H1 (cell line): Measurements from ENCODE around the gene CEP290. TPM values are rescaled to one million over a fixed set of nuclear protein-coding genes. Genes with fewer than 3 reads are reported as not detected.

ENCODE experiments used
- ASH2L ChIP-seq: fragments of 200-600, 300-600 bp; sonication (generic); IDR thresholded peaks from one replicate; pipeline ENCODE4 v1.7.1; 2017; ENCODE audit warnings: low read length
- ATF2 ChIP-seq: IDR thresholded peaks from 2 replicates; pipeline ENCODE4 v1.6.1; 2012; ENCODE audit warnings: low read length, inconsistent platforms
- CHD7 ChIP-seq: fragments of 300-600 bp; sonication (generic); IDR thresholded peaks from 2 replicates; pipeline ENCODE4 v1.7.1; 2012; ENCODE audit warnings: low read length, moderate library complexity, mild to moderate bottlenecking, inconsistent platforms; ENCODE audit not compliant: insufficient replicate concordance
- E2F6 ChIP-seq: IDR thresholded peaks from 2 replicates; pipeline ENCODE4 v1.6.1; 2012; ENCODE audit warnings: inconsistent platforms
- EP300 ChIP-seq, 2 experiments: IDR thresholded peaks; 1 replicate in 1 of 2; 2 replicates in 1 of 2; pipeline ENCODE4 v1.6.1; 2011 to 2012; ENCODE audit warnings: low read depth in 2 of 2, low read length in 2 of 2, mild to moderate bottlenecking in 2 of 2, borderline replicate concordance in 1 of 2, inconsistent platforms in 1 of 2, moderate library complexity in 1 of 2
- POLR2AphosphoS5 ChIP-seq: IDR thresholded peaks from 2 replicates; pipeline ENCODE4 v1.6.1; 2011; ENCODE audit warnings: low read depth, low read length
- SIRT6 ChIP-seq: IDR thresholded peaks from one replicate; pipeline ENCODE4 v1.7.1; 2012; ENCODE audit warnings: low read length, inconsistent platforms
- SUZ12 ChIP-seq: fragments of 200-600 bp; sonication (generic); IDR thresholded peaks from 2 replicates; pipeline ENCODE4 v1.6.1; 2012; ENCODE audit warnings: mild to moderate bottlenecking, inconsistent platforms, low read length, moderate library complexity, mixed read lengths
- TAF7 ChIP-seq: optimal IDR thresholded peaks from 2 replicates; pipeline ENCODE3; 2011; ENCODE audit warnings: low read depth, mild to moderate bottlenecking, inconsistent platforms, low read length, moderate library complexity, borderline replicate concordance
- TEAD4 ChIP-seq: IDR thresholded peaks from 2 replicates; pipeline ENCODE4 v1.6.1; 2012; ENCODE audit warnings: low read depth, low read length, inconsistent platforms, mixed read lengths
- polyA plus RNA-seq, 7 experiments: library from polyadenylated mRNA; depleted of rRNA in 3 of 7; stranded (reverse) in 5 of 7; unstranded in 2 of 7; fragments of >200 nt in 5 of 7; fragments of 200-250 nt in 2 of 7; gene quantifications; 1 replicate in 5 of 7; 2 replicates in 1 of 7; 4 replicates in 1 of 7; pipeline versions ENCODE4 v1.2.1 to v1.2.3, GENCODE V29; 2011 to 2013; ENCODE audit warnings: missing spikeins in 2 of 7, mixed read lengths in 2 of 7
- total RNA-seq: library from RNA; stranded (reverse); fragmentation: NEBNext Ultra II Directional; extraction: Animal tissue kit (Norgen Biotek cat#: 25700); gene quantifications from 2 replicates; pipeline ENCODE4 v1.2.1, GENCODE V29; 2021

The CEP290 gene
- total and polyA plus RNA-seq, 2 of the 8 experiments (the other 6 are each of a cell fraction or from before 2014, with no cell fraction given) = 2.1 to 5.9 TPM

GRCh38 chr12:88185988-88186387 lies 44.1 kb upstream of the CEP290 start (continued):
- TF ChIP-seq CHD7 = no peak
- TF ChIP-seq E2F6 = no peak
- no peak for TF ChIP-seq SUZ12
- TF ChIP-seq SIRT6 = no peak
- no peak for TF ChIP-seq POLR2AphosphoS5
- TF ChIP-seq ATF2 = no peak
- TF ChIP-seq TAF7 = no peak
- TF ChIP-seq EP300 (IDR thresholded peaks at IDR 0.05; ENCODE audit: borderline replicate concordance in 1 of 2, low read depth in 2 of 2, low read length in 2 of 2) = no peak
- TF ChIP-seq TEAD4 = no peak
- no peak for TF ChIP-seq ASH2L
